Stomach smooth muscle (tissue), 2 donors: ENCODE data around the gene SLC25A33.
"Not testable (repeated sequence)": the region's sequence is repeated elsewhere in the genome, so short reads cannot be mapped to it uniquely, and the experiment has no call there.

Source experiments
- H3K27ac ChIP-seq: one replicate; pipeline ENCODE4 v1.7.0; 2013; ENCODE audit warnings: mild to moderate bottlenecking, low read length, inconsistent platforms
- H3K27me3 ChIP-seq, 2 donors: one replicate each; pipeline ENCODE4 v1.7.0; 2013; ENCODE audit warnings: low read length in 2 of 2; ENCODE audit not compliant: insufficient read depth in 2 of 2, control insufficient read depth in 1 of 2
- H3K36me3 ChIP-seq, 2 donors: one replicate each; pipeline ENCODE4 v1.7.0; 2013; ENCODE audit warnings: low read length in 2 of 2; ENCODE audit not compliant: control insufficient read depth in 2 of 2, insufficient read depth in 2 of 2
- H3K4me1 ChIP-seq: one replicate; pipeline ENCODE4 v1.7.0; 2013; ENCODE audit warnings: low read length; ENCODE audit not compliant: control insufficient read depth, insufficient read depth
- H3K4me3 ChIP-seq, 2 donors: one replicate each; pipeline ENCODE4 v1.7.0; 2013; ENCODE audit warnings: low read length in 2 of 2
- H3K9ac ChIP-seq, 2 donors: one replicate each; pipeline ENCODE4 v1.7.0; 2013; ENCODE audit warnings: low read length in 2 of 2, mild to moderate bottlenecking in 1 of 2
- H3K9me3 ChIP-seq, 2 donors: one replicate each; pipeline ENCODE4 v1.7.0; 2013; ENCODE audit warnings: low read length in 2 of 2; ENCODE audit not compliant: control insufficient read depth in 2 of 2
- donor health status: healthy.
- donor health status: Pancreatic carcinoma.

The SLC25A33 gene

DNA sequence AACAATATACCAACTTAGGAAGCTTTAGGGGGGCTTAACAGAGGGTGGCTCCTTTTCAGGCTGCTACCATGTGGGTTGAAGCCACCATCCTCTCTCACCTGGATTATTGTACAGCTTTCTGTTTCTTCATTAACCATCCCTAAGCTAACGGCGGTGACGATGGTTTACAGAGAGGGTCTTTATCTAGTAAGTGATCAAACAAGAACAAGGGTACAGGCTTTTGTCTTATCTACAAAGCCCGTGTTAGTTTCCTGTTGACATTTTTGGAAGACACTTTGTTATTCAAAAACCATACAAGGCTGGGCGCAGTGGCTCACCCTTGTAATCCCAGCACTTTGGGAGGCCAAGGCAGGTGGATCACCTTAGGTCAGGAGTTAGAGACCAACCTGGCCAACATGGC lies 20.4 kb downstream of the SLC25A33 start:
- Histone ChIP-seq H3K27ac (peak overlapping the region; percentile 79), H3K36me3 (peaks cover 0 to 3% of the 10 kb centered on the region in 2 donors), H3K27me3 (no peaks in the 10 kb centered on the region), H3K4me3 (no peak overlapping the region), H3K4me1 (peaks cover 43% of the 10 kb centered on the region), H3K9me3 (no peaks in the 10 kb centered on the region), H3K9ac (no peak overlapping the region)

DNA sequence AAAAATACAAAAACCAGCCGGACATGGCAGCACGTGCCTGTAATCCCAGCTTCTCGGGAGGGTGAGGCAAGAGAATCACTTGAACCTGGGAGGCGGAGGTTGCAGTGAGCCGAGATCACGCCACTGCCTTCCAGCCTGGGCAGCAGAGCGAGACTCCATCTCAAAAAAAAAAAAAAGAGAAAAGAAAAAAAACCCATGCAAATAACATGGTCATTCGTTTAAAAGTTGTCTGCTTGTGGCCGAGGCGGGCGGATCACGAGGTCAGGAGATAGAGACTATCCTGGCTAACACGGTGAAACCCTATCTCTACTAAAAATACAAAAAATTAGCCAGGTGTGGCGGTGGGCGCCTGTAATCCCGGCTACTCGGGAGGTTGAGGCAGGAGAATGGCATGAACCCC lies 20.8 kb downstream of the SLC25A33 start:
- peaks cover 41% of the 10 kb centered on the region for H3K4me1 ChIP-seq
- peak overlapping the region; percentile 79 for H3K27ac ChIP-seq
- H3K27me3 ChIP-seq, H3K36me3 ChIP-seq, H3K4me3 ChIP-seq, H3K9me3 ChIP-seq, H3K9ac ChIP-seq: not testable (repeated sequence)

DNA sequence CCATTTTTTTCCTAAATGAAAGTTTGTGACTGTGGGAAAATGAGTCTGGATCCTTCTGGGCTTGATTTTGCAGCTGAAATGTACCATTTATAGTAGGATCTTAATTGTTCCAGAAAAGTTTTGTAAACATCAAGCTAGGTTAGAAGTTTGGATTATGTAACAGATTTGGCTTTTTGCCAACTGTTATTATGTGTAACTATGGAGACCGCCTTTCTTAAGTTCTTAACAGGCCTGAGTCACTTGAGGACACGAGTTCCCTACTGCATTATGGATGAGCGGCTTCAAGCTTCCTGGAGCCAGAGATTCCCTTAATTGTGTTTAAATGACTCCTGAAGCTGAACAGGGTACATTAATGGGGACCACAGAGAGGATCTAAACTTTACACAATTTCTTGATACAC lies 22.2 kb downstream of the SLC25A33 start:
- H3K36me3 ChIP-seq, result peaks cover 0 to 2% of the 10 kb centered on the region in 2 donors
- peak overlapping the region in 1 of 2 donors; percentile 42 for H3K9ac ChIP-seq
- H3K4me1 ChIP-seq, result peaks cover 34% of the 10 kb centered on the region
- no peaks in the 10 kb centered on the region for H3K9me3 ChIP-seq
- peak overlapping the region; percentile 69 for H3K27ac ChIP-seq
- H3K4me3 ChIP-seq, result no peak overlapping the region
- no peaks in the 10 kb centered on the region for H3K27me3 ChIP-seq

GRCh38 chr1:9569267-9569666 lies 30.0 kb downstream of the SLC25A33 start:
- Histone ChIP-seq H3K9ac (no peak overlapping the region), H3K4me1 (peaks cover 2% of the 10 kb centered on the region), H3K9me3 (no peaks in the 10 kb centered on the region), H3K36me3 (peaks cover 7% of the 10 kb centered on the region in 2 donors), H3K27me3 (no peaks in the 10 kb centered on the region), H3K27ac (no peak overlapping the region), H3K4me3 (no peak overlapping the region)

DNA sequence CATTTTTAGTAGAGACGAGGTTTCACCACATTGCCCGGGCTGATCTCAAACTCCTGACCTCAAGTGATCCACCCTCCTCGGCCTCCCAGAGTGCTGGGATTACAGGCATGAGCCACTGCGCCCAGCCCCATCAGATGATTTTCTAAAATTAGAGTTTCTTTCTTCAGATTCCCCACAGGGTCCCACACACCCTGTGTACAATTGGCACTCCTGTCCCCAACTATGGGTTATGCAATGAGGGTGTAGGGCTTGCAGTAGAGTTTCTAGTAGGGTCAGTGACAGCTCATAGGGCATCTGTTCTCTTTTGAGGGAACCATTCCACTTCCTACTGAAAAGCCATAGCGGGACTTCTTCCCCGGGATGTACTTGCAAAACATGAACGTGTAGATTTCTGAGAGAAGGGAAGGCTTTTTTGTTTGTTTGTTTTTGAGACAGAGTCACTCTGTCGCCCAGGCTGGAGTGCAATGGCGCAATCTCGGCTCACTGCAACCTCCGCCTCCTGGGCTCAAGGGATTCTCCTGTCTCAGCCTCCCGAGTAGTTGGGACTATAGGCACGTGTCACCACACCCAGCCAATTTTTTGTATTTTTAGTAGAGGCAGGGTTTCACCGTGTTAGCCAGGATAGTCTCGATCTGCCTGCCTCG lies 31.7 kb downstream of the SLC25A33 start:
- not testable (repeated sequence) for H3K27ac ChIP-seq

DNA sequence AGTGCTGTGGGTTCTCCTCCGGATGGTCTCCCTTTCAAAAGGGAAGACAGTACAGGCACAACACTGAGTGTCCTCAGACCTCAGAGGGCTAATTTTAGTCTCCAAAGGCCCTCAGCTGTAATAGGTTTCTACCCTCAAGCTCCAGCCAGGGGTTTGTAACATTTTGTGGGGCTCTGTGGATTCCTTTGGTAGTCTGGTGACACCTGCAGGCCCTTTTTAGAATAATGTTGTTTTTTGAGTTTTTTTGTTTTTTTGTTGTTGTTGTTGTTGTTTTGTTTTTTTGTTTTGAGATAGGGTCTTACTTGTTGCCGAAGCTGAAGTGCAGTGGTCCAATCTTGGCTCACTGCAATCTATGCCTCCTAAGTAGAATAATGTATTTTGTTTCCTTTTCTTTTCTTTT lies 34.5 kb downstream of the SLC25A33 start:
- Histone ChIP-seq H3K27me3 (no peaks in the 10 kb centered on the region), H3K4me1 (peaks cover 2% of the 10 kb centered on the region), H3K27ac (no peak overlapping the region), H3K9me3 (no peaks in the 10 kb centered on the region), H3K36me3 (peaks cover 7 to 10% of the 10 kb centered on the region in 2 donors), H3K4me3 (no peak overlapping the region), H3K9ac (no peak overlapping the region)

More for the DNA sequence above, 31.7 kb downstream of the SLC25A33 start:
- not testable (repeated sequence) for H3K4me3 ChIP-seq, H3K9ac ChIP-seq, H3K4me1 ChIP-seq, H3K9me3 ChIP-seq, H3K27me3 ChIP-seq, H3K36me3 ChIP-seq

DNA sequence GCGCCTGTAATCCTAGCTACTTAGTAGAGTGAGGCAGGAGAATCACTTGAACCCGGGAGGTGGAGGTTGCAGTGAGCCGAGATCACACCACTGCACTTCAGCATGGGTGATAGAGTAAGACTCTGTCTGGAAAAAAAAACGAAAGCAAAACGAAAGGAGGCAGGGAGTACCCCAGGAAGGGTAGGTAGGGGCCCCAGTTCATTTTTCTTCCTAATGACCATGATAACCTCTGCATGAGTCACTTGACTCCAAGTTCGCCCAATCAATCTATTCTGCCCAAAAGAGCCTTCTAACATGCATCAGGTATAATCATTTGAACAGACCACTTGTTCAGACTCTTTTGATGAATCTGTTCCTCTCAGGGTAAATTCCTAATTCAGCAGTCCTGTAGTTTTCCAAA lies 36.2 kb downstream of the SLC25A33 start:
- Histone ChIP-seq H3K9me3 (no peaks in the 10 kb centered on the region), H3K4me3 (no peak overlapping the region), H3K4me1 (peaks cover 2% of the 10 kb centered on the region), H3K36me3 (peaks cover 12 to 13% of the 10 kb centered on the region in 2 donors), H3K27me3 (no peaks in the 10 kb centered on the region), H3K9ac (no peak overlapping the region), H3K27ac (no peak overlapping the region)

DNA sequence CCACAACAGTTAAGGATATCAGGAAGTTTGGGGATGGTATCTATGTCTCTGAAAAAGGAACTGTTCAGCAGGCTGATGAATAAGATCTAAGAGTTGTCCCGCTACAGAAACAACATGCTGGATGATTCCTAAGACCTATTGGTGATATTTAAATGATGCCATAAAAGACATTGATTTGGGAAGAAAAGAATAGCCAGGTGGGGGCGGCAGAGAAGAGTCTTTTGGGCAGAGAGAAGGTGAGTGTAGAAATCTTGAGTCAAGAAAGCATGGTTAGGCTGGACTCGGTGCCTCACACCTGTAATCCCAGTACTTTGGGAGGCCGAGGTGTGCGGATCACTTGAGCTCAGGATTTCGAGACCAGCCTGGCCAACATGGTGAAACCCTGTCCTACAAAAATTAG lies 37.6 kb downstream of the SLC25A33 start:
- Histone ChIP-seq H3K4me3 (no peak overlapping the region), H3K36me3 (peaks cover 9 to 15% of the 10 kb centered on the region in 2 donors), H3K9me3 (no peaks in the 10 kb centered on the region), H3K4me1 (peaks cover 2% of the 10 kb centered on the region), H3K27me3 (no peaks in the 10 kb centered on the region), H3K9ac (no peak overlapping the region), H3K27ac (no peak overlapping the region)

- no peak overlapping the region for H3K27ac ChIP-seq
- H3K4me3 ChIP-seq, result no peak overlapping the region
- peaks cover 2% of the 10 kb centered on the region for H3K4me1 ChIP-seq
- H3K9me3 ChIP-seq, result no peaks in the 10 kb centered on the region
- H3K27me3 ChIP-seq, result no peaks in the 10 kb centered on the region
- H3K9ac ChIP-seq, result no peak overlapping the region
- H3K36me3 ChIP-seq, result peaks cover 9 to 15% of the 10 kb centered on the region in 2 donors
Observed at GRCh38 chr1:9577423-9577822, 38.2 kb downstream of the SLC25A33 start.

GRCh38 chr1:9580942-9581341 lies 41.7 kb downstream of the SLC25A33 start:
- no peak overlapping the region for H3K27ac ChIP-seq
- H3K4me1 ChIP-seq, result no peaks in the 10 kb centered on the region
- no peak overlapping the region for H3K4me3 ChIP-seq
- no peaks in the 10 kb centered on the region for H3K9me3 ChIP-seq
- no peak overlapping the region for H3K9ac ChIP-seq
- no peaks in the 10 kb centered on the region for H3K27me3 ChIP-seq
- peaks cover 5 to 11% of the 10 kb centered on the region in 2 donors for H3K36me3 ChIP-seq

DNA sequence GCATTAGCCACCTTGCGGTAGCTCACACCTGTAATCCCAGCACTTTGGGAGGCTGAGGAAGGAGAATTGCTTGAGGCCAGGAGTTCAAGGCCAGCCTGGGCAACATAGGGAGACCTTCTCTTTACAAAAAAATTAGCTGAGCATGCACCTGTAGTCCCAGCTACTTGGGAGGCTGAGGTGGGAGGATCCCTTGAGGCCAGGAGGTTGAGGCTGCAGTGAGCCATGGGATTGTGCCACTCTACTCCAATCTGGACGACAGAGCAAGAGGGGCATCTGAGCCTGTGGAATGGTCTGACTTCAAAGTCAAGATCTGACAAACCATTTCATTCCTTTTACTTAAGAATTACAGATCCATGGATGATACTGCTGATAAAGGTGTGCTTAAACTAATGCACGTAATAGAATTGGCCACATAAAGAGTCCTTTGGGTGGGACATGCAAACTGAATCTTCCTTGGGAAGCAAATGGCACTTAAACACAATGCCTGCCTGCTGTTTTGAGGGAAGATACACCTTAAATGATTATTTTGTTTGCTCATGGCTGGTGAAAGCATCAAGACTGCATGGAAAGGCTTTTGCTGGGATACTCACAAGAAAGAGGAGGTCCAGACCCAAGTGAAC lies 47.0 kb downstream of the SLC25A33 start:
- Histone ChIP-seq H3K4me1 (peaks cover 15% of the 10 kb centered on the region), H3K27me3 (no peaks in the 10 kb centered on the region), H3K36me3 (no peaks in the 10 kb centered on the region), H3K27ac (no peak overlapping the region), H3K9me3 (no peaks in the 10 kb centered on the region), H3K9ac (no peak overlapping the region), H3K4me3 (no peak overlapping the region)
